NT2/D1 (cell line): ENCODE data around the gene ARID3B.

ENCODE experiments used
- SUZ12 ChIP-seq: IDR thresholded peaks from 2 replicates; pipeline ENCODE4 v1.6.1; 2011; ENCODE audit not compliant: insufficient read length, insufficient read depth; ENCODE audit errors: extremely low read depth
- YY1 ChIP-seq: IDR thresholded peaks from 2 replicates; pipeline ENCODE4 v1.6.1; 2011; ENCODE audit not compliant: insufficient read length, insufficient read depth
- ZNF274 ChIP-seq: IDR thresholded peaks from 2 replicates; pipeline ENCODE4 v1.6.1; 2011; ENCODE audit warnings: mild to moderate bottlenecking, low read depth, low read length

DNA sequence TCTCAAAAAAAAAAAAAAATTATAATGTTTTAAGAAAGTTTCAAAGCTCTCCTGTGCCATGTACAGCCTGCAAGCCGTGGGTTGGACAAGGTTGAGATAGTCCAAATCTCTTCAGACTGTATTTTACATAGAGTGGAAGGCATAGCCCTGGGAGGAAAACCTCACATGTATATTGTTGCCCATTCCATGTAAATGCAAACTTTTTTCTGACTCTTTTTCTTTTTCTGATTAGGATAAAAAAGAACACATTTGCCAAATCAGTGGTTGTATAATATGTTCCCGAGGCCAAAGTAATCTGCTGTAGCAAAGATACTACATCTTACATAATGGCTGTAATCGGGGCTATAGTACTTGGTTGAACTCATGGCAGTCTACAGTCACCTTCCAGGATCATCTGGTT lies 44.4 kb upstream of the ARID3B start:
- TF ChIP-seq SUZ12 = no peak
- TF ChIP-seq YY1 = no peak
- TF ChIP-seq ZNF274 = no peak
